HG03039 (cell line): Measurements from ENCODE around the gene ATP1A2.
A peak's percentile ranks its signal among the peaks of the same experiment; 100 is the strongest.

Experiments used
- ATAC-seq: cut with Tn5 transposase; IDR thresholded peaks from one replicate; pipeline ENCODE4 v1.9.1; 2021; ENCODE audit warnings: mild to moderate bottlenecking, moderate library complexity; ENCODE audit not compliant: unreplicated experiment

Gene ATP1A2

DNA sequence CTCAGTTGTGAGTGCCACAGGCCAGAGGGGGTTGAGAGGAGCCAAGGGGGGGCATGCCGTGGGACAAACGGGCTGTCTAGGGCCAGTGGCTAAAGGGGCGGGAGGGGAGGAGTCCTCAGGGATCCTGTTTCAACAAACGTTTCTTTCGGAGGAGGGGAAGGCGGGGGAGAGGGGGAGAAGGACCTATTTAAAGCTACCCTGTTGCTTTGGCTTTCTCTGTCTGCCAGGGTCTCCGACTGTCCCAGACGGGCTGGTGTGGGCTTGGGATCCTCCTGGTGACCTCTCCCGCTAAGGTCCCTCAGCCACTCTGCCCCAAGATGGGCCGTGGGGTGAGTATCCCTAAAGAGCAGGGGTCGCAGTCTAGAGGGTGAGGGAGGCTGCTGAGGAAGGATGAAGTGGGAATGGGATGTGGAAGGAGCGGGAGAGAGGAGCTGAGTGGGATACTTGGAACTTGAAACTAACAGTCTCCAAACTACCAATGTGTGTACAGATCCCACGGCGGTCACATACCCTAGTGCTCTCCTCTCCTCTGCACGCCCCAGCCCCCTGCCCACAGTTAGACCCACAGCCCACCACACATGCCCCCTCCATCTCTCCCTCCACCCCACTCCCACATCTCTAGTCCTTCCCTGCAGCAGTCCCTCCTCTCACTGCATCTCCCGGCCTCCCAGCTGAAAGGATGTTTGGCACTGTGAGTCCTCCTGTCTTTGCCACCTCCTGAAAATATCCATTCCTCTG, at the start of gene ATP1A2:
Gene ATP1A2, plus strand, starts transcription at position 215 of the 738 bp plus-strand sequence. Its CDS starts 103 bp downstream, at position 318.
- ATAC-seq, result no peak

DNA sequence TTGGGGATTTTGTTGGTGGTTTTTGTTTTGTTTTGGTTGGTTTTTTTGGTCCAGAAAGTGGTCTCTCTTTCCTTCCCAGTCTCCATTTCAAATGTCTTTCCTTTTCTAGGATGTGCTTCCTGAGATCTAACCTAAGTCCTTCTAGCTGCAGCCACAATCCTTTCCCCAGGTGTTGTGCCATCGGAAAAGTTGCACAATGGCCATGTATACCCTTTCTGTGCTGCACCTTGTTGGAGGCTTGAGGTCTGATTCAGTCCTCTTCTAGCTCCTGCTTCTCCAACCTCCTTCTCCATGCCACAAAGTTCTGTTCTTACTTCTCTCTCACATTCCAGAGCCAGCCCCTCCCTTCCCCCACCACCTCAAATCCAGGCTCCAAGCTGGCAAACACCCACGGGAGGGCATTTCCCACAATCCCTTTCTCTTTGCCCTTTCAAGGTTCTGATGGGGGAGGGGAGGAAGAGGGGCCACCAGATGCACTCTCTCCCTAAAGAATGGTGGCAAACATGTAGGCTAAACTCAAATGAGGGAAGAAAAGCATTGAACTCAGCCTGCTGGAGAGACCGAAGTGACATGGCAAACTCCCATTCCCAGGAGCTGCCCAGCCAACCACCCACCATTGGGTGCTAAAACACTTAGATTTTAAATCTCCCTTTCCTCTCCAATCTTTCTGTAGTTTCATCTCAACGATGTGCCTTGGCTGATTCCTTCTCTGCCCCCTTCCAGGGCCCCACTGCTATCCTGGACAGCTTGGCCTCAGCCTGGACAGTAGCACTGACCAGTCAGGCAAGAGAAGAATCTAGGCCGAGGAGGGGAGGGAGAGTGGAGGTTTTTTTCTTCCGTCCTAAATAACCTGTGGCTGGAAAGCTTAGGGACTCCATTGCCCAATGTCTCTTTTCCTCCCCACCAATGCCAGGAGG, 48.5 kb upstream of the ATP1A2 start:
- ATAC-seq, result no peak

DNA sequence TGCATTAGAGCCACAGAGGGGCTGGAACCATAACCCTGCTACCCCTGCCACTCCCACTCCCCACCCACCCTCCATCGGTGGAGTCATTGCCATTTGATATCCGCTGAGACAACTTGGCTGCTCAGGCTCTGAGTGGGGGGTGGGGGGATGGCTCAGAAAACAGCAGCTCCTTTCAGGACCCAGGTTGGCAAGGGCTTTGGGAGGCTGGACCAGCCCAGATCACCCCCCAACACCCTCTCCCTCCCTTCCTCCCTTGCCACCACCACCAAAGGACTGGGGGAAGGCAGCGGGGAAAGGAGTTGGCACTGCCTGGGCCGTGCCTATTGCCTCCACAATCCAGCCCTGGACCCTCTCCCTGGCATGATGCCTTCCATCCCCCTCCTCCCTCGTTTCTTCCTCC, 47.3 kb upstream of the ATP1A2 start:
- ATAC-seq, result no peak

DNA sequence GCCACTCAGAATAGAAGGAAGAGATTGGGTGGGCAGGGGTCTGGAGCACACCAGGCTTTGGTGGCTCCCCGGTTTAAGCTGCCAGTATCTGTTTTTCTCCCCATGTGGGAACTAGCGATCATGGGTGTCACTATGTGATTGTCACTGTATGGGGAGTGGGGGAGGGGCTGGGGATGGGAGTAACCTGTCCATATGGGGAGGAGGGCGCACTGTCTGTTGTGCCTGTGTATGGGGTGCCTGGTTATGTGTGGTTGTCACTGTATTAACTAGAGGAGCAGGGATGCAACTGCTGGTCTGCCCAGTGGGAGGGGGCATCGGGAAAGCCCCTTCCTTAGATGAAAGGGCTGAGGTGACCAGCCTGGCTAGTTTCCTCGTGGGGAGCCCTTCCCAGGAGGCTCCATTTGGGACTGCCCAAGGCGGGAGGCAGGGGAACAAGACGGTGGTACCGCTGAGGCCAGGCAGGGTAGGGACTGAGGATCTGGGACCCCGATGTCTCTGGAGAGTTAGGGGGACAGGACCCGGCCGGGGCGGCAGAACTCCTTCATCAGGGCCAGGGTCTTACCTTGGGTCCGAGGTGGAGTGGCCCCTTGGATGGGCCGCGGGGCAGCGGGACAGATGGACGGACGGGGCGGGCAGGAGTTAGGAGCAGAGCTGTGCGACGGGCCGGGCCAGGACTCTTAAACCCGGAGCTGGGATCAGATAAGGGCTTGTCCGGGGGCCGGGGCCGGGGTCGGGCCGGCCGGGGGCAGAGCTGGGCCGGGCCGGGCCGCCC, 45.9 kb upstream of the ATP1A2 start, which contains the start of gene KCNJ10:
Gene KCNJ10, minus strand, starts transcription at position 701 of the 772 bp plus-strand sequence. CDS start 27,628 bp downstream, outside the sequence.
- no peak for ATAC-seq

DNA sequence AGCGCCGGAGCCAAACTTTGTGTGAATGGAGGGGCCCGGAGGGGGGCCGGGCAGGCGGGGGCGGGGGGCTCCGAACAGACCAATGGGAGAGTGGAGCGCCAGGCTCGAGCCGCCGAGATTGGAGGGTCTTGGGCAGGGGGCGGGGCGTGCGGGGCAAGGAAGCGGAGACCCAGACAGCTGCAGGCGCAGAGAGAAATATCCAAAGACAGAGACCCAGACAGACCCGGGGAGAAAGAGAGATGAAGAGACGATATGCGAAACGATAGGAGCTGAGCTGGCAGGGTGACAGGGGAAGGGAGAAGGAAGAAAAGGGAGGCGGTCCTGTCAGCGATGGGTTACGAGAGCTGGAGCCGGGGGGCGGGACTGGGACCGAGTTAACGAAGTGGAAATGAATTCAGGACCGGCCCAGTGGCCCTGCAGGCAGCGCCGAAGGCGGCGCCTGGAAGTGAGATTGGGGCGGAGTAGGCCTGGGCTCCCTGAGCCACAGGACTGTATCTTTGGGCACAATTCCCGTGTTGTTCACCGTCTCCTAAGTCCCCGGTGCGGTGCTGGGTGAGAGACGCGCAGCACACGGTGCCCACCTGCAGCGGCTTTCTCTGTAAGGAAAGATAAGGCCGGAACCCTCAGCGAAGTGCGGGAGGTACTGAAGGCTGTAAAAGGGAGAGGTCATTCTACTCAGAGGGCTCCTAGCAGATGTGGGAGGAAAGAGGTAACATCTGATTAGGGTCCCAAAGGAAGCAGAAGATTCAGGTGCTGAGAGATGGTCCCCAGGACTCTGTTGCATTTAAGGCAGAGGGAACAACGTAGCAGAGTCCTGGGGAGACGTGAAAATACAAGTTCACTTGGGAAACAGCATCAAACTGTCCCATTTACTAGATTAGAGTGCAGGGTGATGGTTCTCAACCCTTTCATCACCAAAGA, 45.1 kb upstream of the ATP1A2 start:
- ATAC-seq, result no peak

DNA sequence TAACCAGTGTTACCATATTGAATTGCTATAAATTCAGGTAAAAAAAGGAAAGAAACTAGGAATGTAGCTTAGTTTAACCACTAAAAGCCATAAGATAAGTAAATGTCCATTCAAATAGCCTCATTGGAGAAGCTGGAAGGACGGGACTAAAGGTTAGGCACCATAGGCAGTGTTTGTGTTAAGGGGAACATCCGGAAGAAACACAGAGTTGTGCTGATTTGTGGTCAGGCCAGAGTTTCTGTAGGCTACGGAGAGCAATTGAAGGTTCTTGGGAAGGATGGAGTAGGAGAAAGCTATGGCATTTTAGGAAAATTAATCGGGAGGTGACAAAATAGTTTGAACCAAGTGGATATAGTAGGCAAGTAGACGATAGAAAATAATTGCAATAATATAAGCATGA, 44.3 kb upstream of the ATP1A2 start:
- no peak for ATAC-seq

DNA sequence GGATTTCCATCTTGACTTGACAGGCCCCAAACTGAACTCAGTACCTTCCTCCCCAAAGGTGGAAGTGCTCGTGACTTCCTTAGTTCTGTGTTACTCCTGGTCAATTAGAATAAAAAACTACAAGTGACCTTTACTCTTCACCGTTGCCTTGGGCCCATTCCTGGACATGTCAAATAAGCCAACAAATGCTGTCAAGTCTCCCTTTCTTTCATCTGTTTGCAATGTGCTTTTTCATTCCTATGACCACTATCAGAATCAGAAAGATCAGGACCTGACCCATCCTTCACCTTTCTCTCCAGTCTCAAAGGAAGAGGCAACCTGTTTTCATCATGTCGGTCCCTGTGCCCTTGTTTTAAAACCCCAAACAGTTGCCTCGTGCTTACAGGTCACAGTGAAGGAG, 40.7 kb upstream of the ATP1A2 start:
- ATAC-seq, result no peak

DNA sequence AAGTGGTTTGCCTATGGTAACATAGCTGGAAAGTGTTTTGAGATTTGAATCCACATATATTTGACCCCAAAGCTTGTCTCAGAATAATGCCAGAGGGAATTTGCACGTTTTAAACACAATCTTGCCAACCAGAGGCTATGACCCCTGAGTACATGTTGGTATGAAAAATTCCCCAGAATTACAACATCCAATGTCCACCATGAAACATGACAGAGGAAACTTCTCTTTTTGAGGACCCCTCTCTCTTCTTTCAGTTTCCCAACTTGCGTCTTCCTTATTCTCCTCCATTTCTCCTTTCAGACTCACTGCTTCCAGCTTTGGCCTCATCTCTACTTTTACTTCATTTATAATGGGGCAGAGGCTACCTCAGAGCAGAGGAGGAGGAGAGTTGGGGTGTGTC, 39.7 kb upstream of the ATP1A2 start:
- no peak for ATAC-seq

DNA sequence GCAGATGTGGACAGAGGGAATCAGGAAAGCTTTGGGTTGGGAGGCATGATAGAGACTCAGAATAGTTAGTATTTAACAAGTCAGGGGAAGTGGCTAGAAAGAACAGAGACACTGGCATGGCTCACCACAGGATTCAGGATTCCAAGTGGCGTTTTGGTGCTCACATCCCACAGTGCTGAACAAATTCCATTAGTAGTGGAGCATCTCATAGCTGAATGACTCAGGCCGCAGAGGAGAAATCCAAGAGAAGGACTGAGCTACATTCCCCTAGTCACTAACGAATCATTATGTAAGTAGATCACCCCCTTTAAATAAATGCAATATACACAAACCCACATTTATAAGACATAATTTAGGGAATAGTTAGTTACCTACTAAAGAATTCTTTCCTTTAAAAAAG, 39.3 kb upstream of the ATP1A2 start:
- ATAC-seq, result no peak

DNA sequence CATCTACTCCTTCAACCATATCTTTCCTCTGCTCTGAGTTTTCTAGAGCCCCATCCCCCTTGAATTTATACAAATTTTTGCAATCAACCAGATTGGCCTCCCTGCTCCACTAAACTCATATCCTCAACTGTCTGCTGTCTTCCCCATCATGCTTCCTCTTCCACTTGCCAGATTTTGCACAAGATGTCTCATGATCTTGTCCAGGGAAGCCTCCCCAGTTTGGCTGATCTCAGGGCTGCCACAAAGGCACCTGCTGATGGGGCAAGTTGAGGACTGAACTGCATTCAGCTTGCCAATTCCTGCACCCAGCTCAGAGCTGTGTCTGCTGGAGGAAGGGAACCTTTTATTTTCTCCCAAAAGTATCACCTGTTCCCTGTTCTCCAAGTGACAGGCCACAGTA, 38.1 kb upstream of the ATP1A2 start:
- no peak for ATAC-seq

DNA sequence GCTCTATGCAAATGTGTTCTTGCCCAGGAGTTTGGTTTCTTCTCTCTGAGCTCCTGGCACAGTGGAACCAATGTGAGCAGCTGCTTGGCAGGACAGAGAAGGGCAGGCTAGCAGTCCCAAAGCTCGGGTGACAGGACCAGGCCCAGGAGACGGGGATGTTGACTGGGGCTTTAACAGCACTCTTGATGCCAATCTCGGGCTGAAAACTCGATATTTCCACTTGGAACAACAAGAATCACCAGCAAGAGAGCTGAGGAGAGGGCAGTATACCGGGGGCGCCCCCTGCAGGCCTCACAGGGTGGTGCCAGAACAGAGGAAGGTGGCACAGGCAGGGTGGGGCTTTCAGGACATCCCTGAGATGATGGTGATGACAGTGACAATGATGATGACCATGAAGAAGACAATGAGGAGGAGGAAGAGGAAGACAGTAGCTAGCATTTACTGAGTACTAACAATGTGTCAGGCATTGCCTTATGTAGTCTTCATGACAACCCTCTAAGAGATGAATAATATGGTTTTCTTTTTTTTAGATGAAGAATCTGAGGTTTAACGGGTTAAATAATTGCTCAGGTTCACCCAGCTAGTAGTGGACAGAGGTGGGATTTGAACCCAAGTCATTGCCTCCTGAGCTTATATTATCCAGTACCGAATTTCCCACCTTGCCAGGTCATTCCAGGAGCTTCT, 36.9 kb upstream of the ATP1A2 start:
- ATAC-seq, result peak; percentile 64

DNA sequence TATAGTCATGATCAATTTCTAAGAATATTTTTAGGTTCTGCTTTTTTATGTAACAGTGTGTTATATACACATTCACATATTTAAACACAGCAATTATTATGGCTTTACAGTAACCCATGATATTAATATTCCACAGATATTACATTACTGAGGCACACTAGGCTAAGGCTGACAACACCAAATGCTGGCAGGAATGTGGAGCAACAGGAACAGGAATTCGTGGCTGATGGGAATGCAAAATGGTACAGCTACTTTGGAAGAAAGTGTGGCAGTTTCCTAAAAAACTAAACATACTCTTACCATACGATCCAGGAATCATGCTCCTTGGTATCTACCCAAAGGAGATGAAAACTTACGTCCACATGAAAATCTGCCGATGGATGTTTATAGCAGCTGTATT, 36.1 kb upstream of the ATP1A2 start:
- no peak for ATAC-seq

DNA sequence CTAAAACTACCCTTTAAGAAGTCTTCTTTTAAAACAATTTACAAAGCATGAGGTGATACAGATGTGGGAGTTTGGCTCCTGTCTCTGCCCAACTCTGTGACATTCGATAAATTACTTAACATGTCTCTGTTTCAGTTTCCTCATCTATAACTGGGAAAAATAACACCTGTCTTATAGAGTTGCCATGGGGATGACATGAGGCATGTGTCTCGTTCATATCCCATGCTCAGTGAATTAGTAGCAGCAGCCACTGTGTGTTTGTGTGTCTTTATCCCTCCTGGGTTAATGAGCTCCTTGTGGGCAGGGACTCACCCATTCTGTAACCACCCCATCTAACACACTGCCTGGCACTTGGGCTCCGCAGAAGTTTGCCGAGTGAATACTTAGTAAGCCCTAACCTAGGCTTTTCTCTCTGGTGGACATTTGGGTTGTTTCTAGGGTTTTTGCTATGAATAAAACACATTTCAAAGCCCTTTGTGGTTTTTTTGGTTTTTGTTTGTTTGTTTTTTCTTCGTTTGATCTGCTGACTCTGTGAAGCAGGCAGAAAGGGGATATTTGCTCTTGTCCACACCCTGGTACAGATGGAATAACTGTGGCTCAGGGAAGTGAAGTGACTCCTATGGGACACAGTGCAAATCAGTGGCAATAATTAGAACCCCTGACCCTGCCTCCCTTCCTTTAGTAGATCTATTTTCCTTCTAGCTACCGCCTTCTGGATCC, 35.0 kb upstream of the ATP1A2 start:
- ATAC-seq, result no peak

DNA sequence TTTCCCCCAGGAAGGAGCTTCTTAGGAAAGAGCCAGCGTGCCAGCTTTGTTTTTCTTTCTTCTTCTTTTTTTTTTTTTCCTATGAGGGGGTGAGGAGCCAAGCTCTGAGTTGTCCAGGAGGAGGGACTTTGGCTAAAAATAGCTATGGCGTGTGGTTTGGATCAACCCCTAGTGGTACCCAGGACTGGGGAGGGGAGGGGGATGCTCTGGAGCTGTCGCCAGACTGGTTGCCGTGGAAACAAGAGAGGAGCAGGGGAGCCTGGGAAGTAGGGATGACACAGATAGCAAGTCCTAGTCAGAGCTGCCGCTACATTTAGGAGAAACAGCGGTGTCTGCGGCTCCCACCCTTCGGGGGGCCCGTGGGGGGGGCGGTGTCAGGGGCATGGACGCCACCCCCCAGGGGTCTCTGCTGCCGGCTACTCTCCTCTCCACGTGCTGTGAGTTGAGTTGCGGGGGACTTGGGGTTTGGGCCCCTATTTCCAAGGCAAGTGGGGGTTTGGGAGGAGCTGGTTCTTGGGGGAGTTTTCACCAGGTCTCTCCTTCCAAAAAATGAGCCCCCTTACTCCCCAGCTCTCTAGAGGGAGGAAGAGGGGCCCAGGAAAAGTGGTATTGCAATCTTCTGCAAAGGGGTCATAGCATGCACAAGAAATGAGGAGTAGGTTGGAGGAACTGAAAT, 34.2 kb upstream of the ATP1A2 start, which contains the start of gene KCNJ9:
Gene KCNJ9, plus strand, starts transcription at position 278 of the 676 bp plus-strand sequence. CDS start 2,493 bp downstream, outside the sequence.
- ATAC-seq, result no peak

DNA sequence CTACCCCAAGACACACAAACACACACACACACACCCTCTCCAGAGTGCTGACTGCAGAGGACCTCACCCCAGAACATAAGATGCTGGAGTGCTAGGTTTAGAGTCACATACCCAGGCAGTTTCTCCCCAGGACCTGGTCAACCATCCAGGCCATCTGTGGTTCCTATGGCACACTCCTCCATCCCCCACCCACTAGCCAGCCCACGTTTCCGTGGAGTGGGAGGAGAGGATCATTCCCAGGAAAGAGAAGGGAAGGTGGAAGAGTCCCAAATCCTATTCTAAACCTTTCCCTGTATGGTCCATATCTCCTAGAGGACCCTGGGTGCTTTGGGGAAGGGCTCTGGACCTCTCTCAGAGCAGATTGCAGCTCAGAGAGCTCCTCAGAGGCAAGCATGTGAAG, 33.1 kb upstream of the ATP1A2 start:
- no peak for ATAC-seq

DNA sequence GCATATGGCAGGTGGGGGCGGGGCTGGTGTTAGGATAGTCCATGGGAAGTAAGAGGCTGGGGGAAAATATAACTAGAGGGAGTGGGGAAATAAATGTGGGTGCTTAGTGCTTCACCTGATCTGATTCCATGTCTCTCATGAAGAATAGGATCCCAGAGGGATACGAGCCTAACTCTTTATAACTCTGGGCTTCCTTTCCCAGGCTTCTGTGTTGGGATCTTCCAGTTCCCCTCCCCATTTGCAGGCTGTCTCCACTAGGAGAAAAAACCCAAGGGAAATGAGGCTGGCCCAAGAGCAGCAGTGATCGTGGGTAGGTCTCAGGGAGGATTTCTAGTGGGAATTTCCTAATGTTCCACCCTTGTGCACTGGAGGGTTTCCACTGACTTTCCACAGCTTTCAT, 32.6 kb upstream of the ATP1A2 start:
- no peak for ATAC-seq

DNA sequence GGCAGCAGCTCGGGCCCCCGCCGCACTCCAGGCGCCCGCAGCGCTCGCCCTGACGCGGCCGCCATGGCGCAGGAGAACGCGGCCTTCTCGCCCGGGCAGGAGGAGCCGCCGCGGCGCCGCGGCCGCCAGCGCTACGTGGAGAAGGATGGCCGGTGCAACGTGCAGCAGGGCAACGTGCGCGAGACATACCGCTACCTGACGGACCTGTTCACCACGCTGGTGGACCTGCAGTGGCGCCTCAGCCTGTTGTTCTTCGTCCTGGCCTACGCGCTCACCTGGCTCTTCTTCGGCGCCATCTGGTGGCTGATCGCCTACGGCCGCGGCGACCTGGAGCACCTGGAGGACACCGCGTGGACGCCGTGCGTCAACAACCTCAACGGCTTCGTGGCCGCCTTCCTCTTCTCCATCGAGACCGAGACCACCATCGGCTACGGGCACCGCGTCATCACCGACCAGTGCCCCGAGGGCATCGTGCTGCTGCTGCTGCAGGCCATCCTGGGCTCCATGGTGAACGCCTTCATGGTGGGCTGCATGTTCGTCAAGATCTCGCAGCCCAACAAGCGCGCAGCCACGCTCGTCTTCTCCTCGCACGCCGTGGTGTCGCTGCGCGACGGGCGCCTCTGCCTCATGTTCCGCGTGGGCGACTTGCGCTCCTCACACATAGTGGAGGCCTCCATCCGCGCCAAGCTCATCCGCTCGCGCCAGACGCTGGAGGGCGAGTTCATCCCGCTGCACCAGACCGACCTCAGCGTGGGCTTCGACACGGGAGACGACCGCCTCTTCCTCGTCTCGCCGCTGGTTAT, 31.4 kb upstream of the ATP1A2 start:
- no peak for ATAC-seq
